GM21423 (cell line): ENCODE results near the gene AK5.

ENCODE experiments used
- ATAC-seq: cut with Tn5 transposase; IDR thresholded peaks from one replicate; pipeline ENCODE4 v1.9.1; 2021; ENCODE audit warnings: mild to moderate bottlenecking, moderate library complexity; ENCODE audit not compliant: unreplicated experiment

AK5 gene

GRCh38 chr1:77539519-77540142 is 257.8 kb downstream of the AK5 start:
- no peak for ATAC-seq

- ATAC-seq: peak; percentile 31
Observed at GRCh38 chr1:77540501-77541161, 258.8 kb downstream of the AK5 start.

- peak; percentile 51 for ATAC-seq
Observed at GRCh38 chr1:77541162-77541545, 259.3 kb downstream of the AK5 start.

GRCh38 chr1:77542813-77543420 is 261.1 kb downstream of the AK5 start:
- no peak for ATAC-seq

GRCh38 chr1:77543822-77544448 is 262.1 kb downstream of the AK5 start:
- ATAC-seq: no peak

GRCh38 chr1:77544845-77545244 is 263.0 kb downstream of the AK5 start:
- no peak for ATAC-seq

- no peak for ATAC-seq
Observed at GRCh38 chr1:77545970-77546369, 264.2 kb downstream of the AK5 start.

GRCh38 chr1:77546890-77547289 is 265.1 kb downstream of the AK5 start:
- no peak for ATAC-seq

- ATAC-seq: no peak
Observed at GRCh38 chr1:77548285-77548684, 266.5 kb downstream of the AK5 start.

GRCh38 chr1:77550135-77550534 is 268.3 kb downstream of the AK5 start:
- ATAC-seq: no peak

GRCh38 chr1:77552626-77553025 is 270.8 kb downstream of the AK5 start:
- no peak for ATAC-seq

GRCh38 chr1:77553568-77554291 is 271.9 kb downstream of the AK5 start:
- ATAC-seq: no peak

- ATAC-seq: no peak
Observed at GRCh38 chr1:77556045-77556444, 274.2 kb downstream of the AK5 start.

GRCh38 chr1:77557053-77557452 is 275.2 kb downstream of the AK5 start:
- no peak for ATAC-seq

- no peak for ATAC-seq
Observed at GRCh38 chr1:77558591-77559164, 276.9 kb downstream of the AK5 start.

GRCh38 chr1:77560741-77561140 is 278.9 kb downstream of the AK5 start:
- ATAC-seq: no peak

- ATAC-seq: no peak
Observed at GRCh38 chr1:77562596-77563150, 280.9 kb downstream of the AK5 start.

GRCh38 chr1:77565321-77565720 is 283.5 kb downstream of the AK5 start:
- no peak for ATAC-seq

GRCh38 chr1:77571642-77572041 is 289.8 kb downstream of the AK5 start:
- ATAC-seq: no peak

- ATAC-seq: no peak
Observed at GRCh38 chr1:77579547-77579946, 297.7 kb downstream of the AK5 start.

GRCh38 chr1:77582905-77583304 is 301.1 kb downstream of the AK5 start:
- no peak for ATAC-seq
